GM21526 (cell line): Measurements from ENCODE around the gene PRAMEF20.

ENCODE experiments used
- ATAC-seq: cut with Tn5 transposase; IDR thresholded peaks from one replicate; pipeline ENCODE4 v1.9.1; 2021; ENCODE audit warnings: moderate library complexity; ENCODE audit not compliant: unreplicated experiment, low FRiP score

The PRAMEF20 gene

DNA sequence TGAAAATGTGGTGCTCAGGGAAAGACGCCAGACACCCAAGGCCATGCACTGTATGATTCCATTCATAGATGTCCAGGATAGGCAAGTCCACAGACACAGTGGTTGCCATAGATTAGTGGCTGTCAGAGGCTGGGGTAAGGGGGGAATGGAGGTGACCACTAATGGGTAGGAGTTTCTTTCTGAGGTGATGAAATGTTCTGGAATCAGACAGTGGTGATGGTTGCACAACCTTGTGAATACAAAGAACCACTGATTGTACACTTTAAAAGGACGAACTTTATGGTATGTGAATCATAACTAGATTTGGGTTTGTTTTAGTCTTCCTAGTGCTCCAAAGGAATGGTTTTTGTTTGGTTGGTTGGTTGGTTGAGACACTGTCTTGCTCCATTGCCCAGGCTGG, 51.7 kb downstream of the PRAMEF20 start:
- no peak for ATAC-seq

DNA sequence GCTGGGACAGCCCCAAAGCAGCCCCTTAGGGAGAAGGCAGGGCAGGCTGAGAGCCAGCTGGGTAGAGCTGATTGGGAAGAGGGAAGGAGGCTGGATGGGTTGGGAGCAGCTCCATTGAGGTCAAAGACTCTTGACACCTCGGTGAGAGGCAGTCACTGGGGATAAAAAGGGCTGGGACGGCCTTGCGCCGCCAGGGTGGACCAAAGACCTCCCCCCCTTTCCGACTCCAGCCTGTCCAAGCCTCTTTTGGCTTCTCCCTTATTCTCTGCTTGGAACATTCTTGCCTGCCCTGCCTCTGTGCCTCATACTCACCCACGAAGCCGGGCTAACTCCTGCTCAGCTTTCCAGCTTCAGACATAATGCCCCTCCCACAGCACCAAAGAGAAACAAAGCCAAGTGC, 52.4 kb downstream of the PRAMEF20 start:
- ATAC-seq: no peak

DNA sequence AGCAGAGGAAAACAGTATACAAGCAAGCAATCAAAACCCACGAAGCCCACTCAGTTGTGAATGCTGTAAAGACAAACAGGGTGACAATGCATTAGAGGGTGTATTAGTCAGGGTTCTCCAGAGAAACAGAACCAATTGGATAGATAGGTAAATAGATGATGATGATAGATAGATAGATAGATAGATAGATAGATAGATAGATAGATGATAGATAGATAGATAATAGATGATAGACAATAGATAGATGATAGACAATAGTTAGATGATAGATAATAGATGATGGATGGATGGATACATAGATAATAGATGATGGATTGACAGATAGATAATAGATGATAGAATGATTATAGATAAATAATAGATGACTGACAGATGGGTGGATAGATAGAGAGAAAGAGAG, 55.3 kb downstream of the PRAMEF20 start:
- no peak for ATAC-seq

DNA sequence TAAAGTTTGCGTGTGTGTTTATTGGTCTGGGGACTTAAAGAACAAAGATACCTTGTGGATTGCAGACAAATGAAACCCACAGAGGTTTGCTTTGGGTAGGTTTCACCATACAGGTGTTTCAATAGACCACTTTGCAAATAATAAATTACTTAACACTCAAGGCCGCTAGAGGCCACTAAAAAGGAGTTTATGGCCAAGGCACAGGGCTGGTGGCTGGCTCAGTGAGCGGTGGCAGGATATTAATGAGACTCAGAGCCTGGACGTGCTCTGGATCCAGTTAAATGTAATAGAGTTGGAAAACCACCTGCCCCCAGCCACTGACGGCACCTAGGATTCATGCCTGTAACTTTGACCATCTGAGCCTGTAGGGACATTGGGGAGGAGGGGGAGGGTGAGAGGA, 59.1 kb downstream of the PRAMEF20 start:
- ATAC-seq: no peak
